ENCODE data around the gene PHACTR3. TPM values are rescaled to one million over a fixed set of nuclear protein-coding genes. Genes with fewer than 3 reads are reported as not detected.

Gene PHACTR3
- total and polyA plus RNA-seq, 2 donors (not counting 1 experiment from before 2014, with no cell fraction given) = not detected

DNA sequence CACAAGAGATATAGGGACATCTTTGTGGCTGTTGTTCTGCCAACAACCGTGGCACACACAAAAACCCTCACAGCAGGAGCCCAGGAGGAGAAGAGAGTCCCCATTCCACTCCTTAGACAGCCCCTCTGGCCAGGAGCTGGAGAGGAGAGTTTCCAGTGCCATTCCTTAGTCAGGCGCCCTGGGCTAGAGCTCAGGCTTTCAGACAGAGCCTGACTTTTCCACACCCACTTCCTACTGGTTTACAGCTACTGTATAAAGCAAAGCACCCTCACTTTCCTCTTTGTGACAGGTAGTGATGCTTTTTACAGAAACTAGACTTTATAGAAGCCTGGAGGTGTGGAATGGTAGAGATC lies 183.2 kb downstream of the PHACTR3 start:
- TF ChIP-seq, protein P1, sequence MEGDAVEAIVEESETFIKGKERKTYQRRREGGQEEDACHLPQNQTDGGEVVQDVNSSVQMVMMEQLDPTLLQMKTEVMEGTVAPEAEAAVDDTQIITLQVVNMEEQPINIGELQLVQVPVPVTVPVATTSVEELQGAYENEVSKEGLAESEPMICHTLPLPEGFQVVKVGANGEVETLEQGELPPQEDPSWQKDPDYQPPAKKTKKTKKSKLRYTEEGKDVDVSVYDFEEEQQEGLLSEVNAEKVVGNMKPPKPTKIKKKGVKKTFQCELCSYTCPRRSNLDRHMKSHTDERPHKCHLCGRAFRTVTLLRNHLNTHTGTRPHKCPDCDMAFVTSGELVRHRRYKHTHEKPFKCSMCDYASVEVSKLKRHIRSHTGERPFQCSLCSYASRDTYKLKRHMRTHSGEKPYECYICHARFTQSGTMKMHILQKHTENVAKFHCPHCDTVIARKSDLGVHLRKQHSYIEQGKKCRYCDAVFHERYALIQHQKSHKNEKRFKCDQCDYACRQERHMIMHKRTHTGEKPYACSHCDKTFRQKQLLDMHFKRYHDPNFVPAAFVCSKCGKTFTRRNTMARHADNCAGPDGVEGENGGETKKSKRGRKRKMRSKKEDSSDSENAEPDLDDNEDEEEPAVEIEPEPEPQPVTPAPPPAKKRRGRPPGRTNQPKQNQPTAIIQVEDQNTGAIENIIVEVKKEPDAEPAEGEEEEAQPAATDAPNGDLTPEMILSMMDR (conservative IDR thresholded peaks at IDR 0.05 in 1 of 2, IDR thresholded peaks at IDR 0.05 in 1 of 2; ENCODE audit: low read depth in 1 of 2, low read length in 2 of 2) = no peak
- no peak for TF ChIP-seq EZH2 (IDR thresholded peaks at IDR 0.05; ENCODE audit: low read length, missing control alignments)
- no peak overlapping the region for H3K4me2 ChIP-seq (ENCODE audit: extremely low read depth, insufficient read depth, low read length)
- H3K79me2 ChIP-seq (ENCODE audit: control insufficient read depth, insufficient read depth, low read length) = no peaks in the 10 kb centered on the region
- H4K20me1 ChIP-seq (ENCODE audit: control insufficient read depth, extremely low read depth, insufficient read depth, low read length) = no peaks in the 10 kb centered on the region
- H3K27ac ChIP-seq (ENCODE audit: insufficient read depth, low read length) = no peak overlapping the region
- no peaks in the 10 kb centered on the region for H3K36me3 ChIP-seq (ENCODE audit: control insufficient read depth, insufficient read depth, low read length)
- H3K4me3 ChIP-seq (replicated peaks in 1 of 4; ENCODE audit: control extremely low read depth in 1 of 4, insufficient read depth in 1 of 4, low read depth in 3 of 4, low read length in 4 of 4) = no peak overlapping the region
- H2AFZ ChIP-seq (ENCODE audit: low read length) = no peak overlapping the region
- H3K9me3 ChIP-seq (ENCODE audit: control insufficient read depth, insufficient read depth, low read depth, low read length) = no peaks in the 10 kb centered on the region
- no peak for DNase-seq (ENCODE audit: low read depth in 2 of 2)
- no peak overlapping the region for H3K9ac ChIP-seq (ENCODE audit: insufficient read depth, low read length)
- H3K4me1 ChIP-seq (ENCODE audit: control insufficient read depth, extremely low read depth, insufficient read depth, low read length) = no peaks in the 10 kb centered on the region
- no peaks in the 10 kb centered on the region for H3K27me3 ChIP-seq (ENCODE audit: control insufficient read depth, insufficient read depth, low read length)

DNA sequence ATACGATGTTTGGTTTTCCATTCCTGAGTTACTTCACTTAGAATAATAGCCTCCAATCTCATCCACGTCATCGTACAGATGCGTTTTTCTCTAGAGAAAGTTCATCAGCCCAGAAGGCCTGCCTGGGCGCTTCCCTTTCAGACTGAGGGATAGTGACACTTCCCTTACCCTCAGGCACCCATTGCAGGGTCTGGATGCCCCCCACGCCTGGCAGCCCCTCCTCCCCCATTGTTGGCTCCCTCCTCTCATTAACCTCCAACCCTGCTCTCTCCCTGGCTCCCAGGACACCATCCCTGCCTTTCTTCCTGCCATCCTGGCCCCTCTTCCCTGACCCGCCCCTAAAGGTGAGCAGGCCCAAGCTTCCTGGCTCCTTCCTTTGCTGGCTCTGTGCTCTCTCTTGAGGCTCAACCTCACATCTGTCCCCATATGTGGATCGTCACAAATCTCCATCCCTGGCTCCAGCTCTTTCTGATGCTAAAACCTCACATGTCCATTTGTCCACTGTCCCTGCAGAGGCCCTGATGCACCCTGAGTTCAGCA lies 183.9 kb downstream of the PHACTR3 start:
- Histone ChIP-seq H3K36me3 (ENCODE audit: control insufficient read depth, insufficient read depth, low read length) (no peaks in the 10 kb centered on the region), H3K79me2 (ENCODE audit: control insufficient read depth, insufficient read depth, low read length) (no peaks in the 10 kb centered on the region), H3K4me3 (replicated peaks in 1 of 4; ENCODE audit: control extremely low read depth in 1 of 4, insufficient read depth in 1 of 4, low read depth in 3 of 4, low read length in 4 of 4) (no peak overlapping the region), H3K27ac (ENCODE audit: insufficient read depth, low read length) (no peak overlapping the region), H3K27me3 (ENCODE audit: control insufficient read depth, insufficient read depth, low read length) (no peaks in the 10 kb centered on the region), H3K9ac (ENCODE audit: insufficient read depth, low read length) (no peak overlapping the region), H3K9me3 (ENCODE audit: control insufficient read depth, insufficient read depth, low read depth, low read length) (no peaks in the 10 kb centered on the region), H3K4me1 (ENCODE audit: control insufficient read depth, extremely low read depth, insufficient read depth, low read length) (no peaks in the 10 kb centered on the region), H4K20me1 (ENCODE audit: control insufficient read depth, extremely low read depth, insufficient read depth, low read length) (no peaks in the 10 kb centered on the region), H3K4me2 (ENCODE audit: extremely low read depth, insufficient read depth, low read length) (no peak overlapping the region), H2AFZ (ENCODE audit: low read length) (no peak overlapping the region)
- no peak for DNase-seq (ENCODE audit: low read depth in 2 of 2)
- TF ChIP-seq, protein P1 (conservative IDR thresholded peaks at IDR 0.05 in 1 of 2, IDR thresholded peaks at IDR 0.05 in 1 of 2; ENCODE audit: low read depth in 1 of 2, low read length in 2 of 2) = no peak
- no peak for TF ChIP-seq EZH2 (IDR thresholded peaks at IDR 0.05; ENCODE audit: low read length, missing control alignments)

DNA sequence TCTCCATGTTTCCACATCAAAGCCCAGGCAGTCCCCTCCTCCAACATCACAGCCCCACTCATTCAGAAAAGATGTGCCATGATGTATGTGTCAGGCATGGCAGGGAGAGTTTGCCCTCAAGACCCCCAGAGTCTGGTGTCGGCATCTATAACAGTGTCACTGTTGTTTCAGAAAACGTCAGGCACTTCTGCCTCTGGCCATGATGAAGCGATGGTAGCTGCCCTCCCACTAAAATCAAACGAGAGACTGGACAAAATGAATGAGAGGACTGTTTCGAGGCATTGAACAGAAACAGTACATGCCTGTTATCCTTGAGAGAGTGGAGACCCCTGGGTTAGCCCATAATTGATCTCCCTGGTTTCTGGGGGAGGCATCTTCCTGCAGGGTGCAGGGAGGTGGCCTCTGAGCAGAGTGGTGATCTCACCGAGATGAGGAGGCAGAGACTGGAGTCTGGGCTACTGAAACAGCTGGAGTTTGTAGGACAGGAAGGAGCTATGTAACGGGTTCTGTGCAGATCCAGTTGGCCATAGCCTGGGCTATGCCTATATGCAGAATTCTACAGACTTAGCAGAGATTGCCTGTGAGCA lies 184.6 kb downstream of the PHACTR3 start:
- Histone ChIP-seq H3K27ac (ENCODE audit: insufficient read depth, low read length) (no peak overlapping the region), H2AFZ (ENCODE audit: low read length) (no peak overlapping the region), H3K4me3 (replicated peaks in 1 of 4; ENCODE audit: control extremely low read depth in 1 of 4, insufficient read depth in 1 of 4, low read depth in 3 of 4, low read length in 4 of 4) (no peak overlapping the region), H4K20me1 (ENCODE audit: control insufficient read depth, extremely low read depth, insufficient read depth, low read length) (no peaks in the 10 kb centered on the region), H3K9ac (ENCODE audit: insufficient read depth, low read length) (no peak overlapping the region), H3K79me2 (ENCODE audit: control insufficient read depth, insufficient read depth, low read length) (no peaks in the 10 kb centered on the region), H3K36me3 (ENCODE audit: control insufficient read depth, insufficient read depth, low read length) (no peaks in the 10 kb centered on the region), H3K4me2 (ENCODE audit: extremely low read depth, insufficient read depth, low read length) (no peak overlapping the region), H3K9me3 (ENCODE audit: control insufficient read depth, insufficient read depth, low read depth, low read length) (no peaks in the 10 kb centered on the region), H3K27me3 (ENCODE audit: control insufficient read depth, insufficient read depth, low read length) (no peaks in the 10 kb centered on the region), H3K4me1 (ENCODE audit: control insufficient read depth, extremely low read depth, insufficient read depth, low read length) (no peaks in the 10 kb centered on the region)
- no peak for DNase-seq (ENCODE audit: low read depth in 2 of 2)
- TF ChIP-seq EZH2 (IDR thresholded peaks at IDR 0.05; ENCODE audit: low read length, missing control alignments) = no peak
- TF ChIP-seq, protein P1 (conservative IDR thresholded peaks at IDR 0.05 in 1 of 2, IDR thresholded peaks at IDR 0.05 in 1 of 2; ENCODE audit: low read depth in 1 of 2, low read length in 2 of 2) = no peak
